Thoracic aorta (tissue), 2 donors: ENCODE measurements around the gene KDM2B. TPM values are rescaled to one million over a fixed set of nuclear protein-coding genes. Genes with fewer than 3 reads are reported as not detected.

ENCODE experiments used
- ATAC-seq: fragments of 150-250 bp; one replicate; pipeline ENCODE4 v1.8.0; 2017; ENCODE audit warnings: low read depth; ENCODE audit not compliant: insufficient number of reproducible peaks, low FRiP score
- DNase-seq: peaks from one replicate; pipeline ENCODE4 v3.0.0-alpha.2; 2020; ENCODE audit warnings: low spot score
- H3K27ac ChIP-seq, 2 donors: fragments of 200-600 bp; sonication (generic); 1 replicate in 1 of 2; 2 replicates in 1 of 2; pipeline ENCODE4 v1.5.1; 2016; ENCODE audit warnings: mild to moderate bottlenecking in 2 of 2, moderate library complexity in 2 of 2
- H3K27me3 ChIP-seq: fragments of 200-600 bp; sonication (generic); replicated peaks from 2 replicates; pipeline ENCODE4 v1.6.0; 2016; ENCODE audit warnings: mild to moderate bottlenecking; ENCODE audit not compliant: insufficient read depth
- H3K36me3 ChIP-seq: fragments of 200-600 bp; sonication (generic); one replicate; pipeline ENCODE4 v1.5.1; 2016
- H3K4me1 ChIP-seq, 2 donors: fragments of 200-600 bp; sonication (generic); 1 replicate in 1 of 2; 2 replicates in 1 of 2; pipeline versions ENCODE4 v1.5.1 to v1.6.0; 2016; ENCODE audit warnings: low read depth in 2 of 2, mild to moderate bottlenecking in 1 of 2; ENCODE audit not compliant: control insufficient read depth in 1 of 2
- H3K4me3 ChIP-seq: fragments of 200-600 bp; sonication (generic); 2 replicates; pipeline ENCODE4 v1.5.1; 2016; ENCODE audit warnings: mild to moderate bottlenecking
- H3K9me3 ChIP-seq: fragments of 200-600 bp; sonication (generic); 2 replicates; pipeline ENCODE4 v1.5.1; 2016
- CTCF ChIP-seq: fragments of 200-600 bp; sonication (generic); IDR thresholded peaks from one replicate; pipeline ENCODE4 v1.5.1; 2019; ENCODE audit warnings: antibody characterized with exemption
- total RNA-seq, 2 donors: library from RNA; depleted of rRNA; stranded (reverse); fragments of >200 nt; gene quantifications; one replicate each; pipeline versions ENCODE4 v1.1.0 to v1.2.3, GENCODE V29; 2016

Gene KDM2B
- total RNA-seq, 2 donors from 2014 or later, result 15.0 to 22.5 TPM

- no peaks in the 10 kb centered on the region for H3K9me3 ChIP-seq
- H3K4me1 ChIP-seq, result no peaks in the 10 kb centered on the region
- DNase-seq (no peak), ATAC-seq (no peak)
- no peak overlapping the region for H3K4me3 ChIP-seq
- no peaks in the 10 kb centered on the region for H3K36me3 ChIP-seq
- no peaks in the 10 kb centered on the region for H3K27me3 ChIP-seq
- TF ChIP-seq CTCF, result no peak
- H3K27ac ChIP-seq, result no peak overlapping the region
These were observed 21.9 kb downstream of the KDM2B start for GRCh38 chr12:121558956-121559355.

GRCh38 chr12:121550974-121551634, 29.7 kb downstream of the KDM2B start:
- no peaks in the 10 kb centered on the region for H3K27me3 ChIP-seq
- no peak for TF ChIP-seq CTCF
- peaks cover 8% of the 10 kb centered on the region for H3K36me3 ChIP-seq
- DNase-seq (no peak), ATAC-seq (no peak)
- no peak overlapping the region for H3K4me3 ChIP-seq
- H3K4me1 ChIP-seq, result no peaks in the 10 kb centered on the region
- H3K9me3 ChIP-seq, result no peaks in the 10 kb centered on the region
- H3K27ac ChIP-seq, result no peak overlapping the region

- no peak for TF ChIP-seq CTCF
- H3K4me3 ChIP-seq, result no peak overlapping the region
- DNase-seq (no peak), ATAC-seq (no peak)
- no peak overlapping the region for H3K27ac ChIP-seq
- no peaks in the 10 kb centered on the region for H3K27me3 ChIP-seq
- H3K4me1 ChIP-seq, result no peaks in the 10 kb centered on the region
- H3K36me3 ChIP-seq, result peaks cover 8% of the 10 kb centered on the region
- no peaks in the 10 kb centered on the region for H3K9me3 ChIP-seq
These were observed 31.7 kb downstream of the KDM2B start for GRCh38 chr12:121549075-121549474.

GRCh38 chr12:121545480-121545879, 35.3 kb downstream of the KDM2B start:
- peaks cover 8% of the 10 kb centered on the region for H3K36me3 ChIP-seq
- no peaks in the 10 kb centered on the region for H3K27me3 ChIP-seq
- no peak for TF ChIP-seq CTCF
- H3K9me3 ChIP-seq, result no peaks in the 10 kb centered on the region
- DNase-seq, result no peak
- H3K4me3 ChIP-seq, result no peak overlapping the region
- no peak overlapping the region for H3K27ac ChIP-seq
- no peaks in the 10 kb centered on the region for H3K4me1 ChIP-seq
- ATAC-seq, result no peak

- no peak overlapping the region for H3K4me3 ChIP-seq
- TF ChIP-seq CTCF, result no peak
- DNase-seq (no peak), ATAC-seq (no peak)
- H3K36me3 ChIP-seq, result peaks cover 8% of the 10 kb centered on the region
- no peaks in the 10 kb centered on the region for H3K27me3 ChIP-seq
- no peak overlapping the region for H3K27ac ChIP-seq
- H3K4me1 ChIP-seq, result peaks cover 0 to 2% of the 10 kb centered on the region in 2 donors
- no peaks in the 10 kb centered on the region for H3K9me3 ChIP-seq
These were observed 37.0 kb downstream of the KDM2B start for GRCh38 chr12:121543786-121544185.
